SJSA1 (cell line): ENCODE measurements around the gene TPGS1. TPM values are rescaled to one million over a fixed set of nuclear protein-coding genes. Genes with fewer than 3 reads are reported as not detected.
A peak's percentile ranks its signal among the peaks of the same experiment; 100 is the strongest.

ENCODE experiments used
- DNase-seq, 2 experiments: peaks; one replicate each; pipeline ENCODE4 v3.0.0-alpha.2; 2015 to 2020; ENCODE audit warnings: low spot score in 2 of 2, low read depth in 1 of 2
- H3K27ac ChIP-seq: fragments of 250-450 bp; sonication (Bioruptor Pico); 2 replicates; pipeline ENCODE4 v1.5.1; 2020; ENCODE audit warnings: mild to moderate bottlenecking, moderate library complexity
- H3K27me3 ChIP-seq: fragments of 250-450 bp; sonication (Bioruptor Pico); replicated peaks from 2 replicates; pipeline ENCODE4 v1.5.1; 2020; ENCODE audit warnings: mild to moderate bottlenecking, moderate library complexity
- H3K36me3 ChIP-seq: fragments of 250-450 bp; sonication (Bioruptor Pico); 2 replicates; pipeline ENCODE4 v1.5.1; 2020; ENCODE audit warnings: mild to moderate bottlenecking
- H3K4me1 ChIP-seq: fragments of 250-450 bp; sonication (Bioruptor Pico); replicated peaks from 2 replicates; pipeline ENCODE4 v1.6.1; 2021; ENCODE audit warnings: mild to moderate bottlenecking
- H3K4me3 ChIP-seq: fragments of 250-450 bp; sonication (Bioruptor Pico); 2 replicates; pipeline ENCODE4 v1.5.1; 2020; ENCODE audit warnings: mild to moderate bottlenecking
- H3K9me3 ChIP-seq: fragments of 250-450 bp; sonication (Bioruptor Pico); replicated peaks from 2 replicates; pipeline ENCODE4 v1.5.1; 2020; ENCODE audit warnings: mild to moderate bottlenecking
- total RNA-seq: library from RNA; depleted of rRNA; stranded (reverse); fragments of >200 nt; shearing (Covaris generic); gene quantifications from 2 replicates; pipeline ENCODE4 v1.2.3, GENCODE V29; 2014

Gene TPGS1
- total RNA-seq, 1 experiment from 2014 or later: 73.3 TPM

DNA sequence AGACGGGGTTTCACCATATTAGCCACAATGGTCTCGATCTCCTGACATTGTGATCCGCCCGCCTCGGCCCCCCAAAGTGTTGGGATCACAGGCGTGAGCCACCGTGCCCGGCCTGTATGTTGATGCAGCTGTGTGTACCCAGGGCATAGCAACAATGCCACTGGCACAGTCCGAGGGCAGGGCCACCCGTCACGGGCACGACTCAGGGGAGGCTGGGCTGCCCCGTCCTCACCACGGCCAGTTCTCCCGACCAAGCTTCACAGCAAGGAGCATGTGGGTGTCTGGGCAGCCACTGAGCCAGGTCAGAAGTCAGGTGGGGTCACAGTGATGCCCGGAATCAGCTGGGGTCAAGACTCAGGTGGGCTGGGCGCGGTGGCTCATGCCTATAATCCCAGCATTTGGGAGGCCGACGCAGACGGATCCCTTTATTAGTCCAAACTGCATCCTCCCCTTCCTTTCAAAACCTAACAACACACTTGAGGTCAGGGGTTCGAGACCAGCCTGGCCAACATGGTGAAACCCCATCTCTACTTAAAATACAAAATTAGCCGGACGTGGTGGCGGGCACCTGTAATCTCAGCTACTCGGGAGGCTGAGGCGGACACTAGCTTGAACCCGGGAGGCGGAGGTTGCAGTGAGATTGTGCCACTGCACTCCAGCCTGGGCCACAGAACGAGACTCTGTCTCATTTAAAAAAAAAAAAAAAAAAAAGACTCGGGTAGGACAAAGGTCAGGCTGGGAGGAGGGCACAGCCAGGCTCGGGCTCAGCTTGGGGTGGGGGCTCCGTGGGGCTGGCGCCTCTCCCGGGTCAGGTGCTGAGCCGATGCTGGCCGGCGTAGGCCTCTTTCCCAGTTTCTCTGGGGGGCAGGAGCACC lies 23.1 kb downstream of the TPGS1 start:
- DNase-seq: no peak
- Histone ChIP-seq H3K4me1 (peaks cover 22% of the 10 kb centered on the region), H3K36me3 (peaks cover 14% of the 10 kb centered on the region), H3K27me3 (no peaks in the 10 kb centered on the region), H3K4me3 (peak overlapping the region; percentile 98), H3K9me3 (peaks cover 4% of the 10 kb centered on the region; the same call in 1 of the 2 replicates), H3K27ac (no peak overlapping the region)

DNA sequence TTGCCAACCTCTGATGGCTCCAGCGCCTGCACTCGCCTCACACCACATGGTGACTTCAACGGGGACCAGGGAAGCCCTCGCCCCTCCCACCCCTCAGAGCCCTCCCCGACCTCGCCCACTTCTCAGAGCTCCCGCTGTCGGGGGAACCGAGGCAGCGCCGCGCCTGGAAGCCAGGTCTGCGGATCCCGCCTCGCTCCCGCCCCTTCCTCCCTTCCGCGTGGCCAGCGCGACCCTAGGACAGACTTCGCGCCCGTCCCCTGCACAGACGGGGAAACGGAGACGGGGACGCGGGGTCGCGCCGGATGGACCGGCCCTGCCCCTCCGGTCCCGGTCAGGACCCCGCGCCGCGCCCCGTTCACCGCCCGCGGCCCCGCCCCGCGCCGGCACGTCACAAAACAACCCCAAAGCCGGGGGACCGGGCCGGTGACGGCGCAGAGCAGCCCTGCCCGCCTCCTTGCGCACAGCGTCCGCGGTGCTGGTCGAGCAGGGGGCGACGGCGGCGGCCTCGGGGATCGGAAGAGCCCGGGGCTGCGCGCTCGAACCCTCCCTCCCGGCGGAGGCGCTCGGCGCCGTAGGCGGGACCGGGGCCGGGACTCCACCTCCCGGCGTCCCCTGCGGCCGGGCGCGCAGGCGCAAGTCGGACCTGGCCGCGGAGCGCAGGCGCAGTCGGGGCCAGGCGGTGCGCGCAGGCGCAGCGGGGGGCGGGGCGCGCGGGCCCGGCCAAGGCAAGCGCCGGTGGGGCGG lies 23.9 kb downstream of the TPGS1 start:
- Histone ChIP-seq H3K4me1 (peaks cover 22% of the 10 kb centered on the region), H3K36me3 (peaks cover 17% of the 10 kb centered on the region), H3K27me3 (no peaks in the 10 kb centered on the region), H3K4me3 (peak overlapping the region; percentile 98), H3K9me3 (peaks cover 4% of the 10 kb centered on the region; the same call in 1 of the 2 replicates), H3K27ac (peak overlapping the region; percentile 71)
- DNase-seq: peak; percentile 78 to 85

- H3K9me3 ChIP-seq: peaks cover 4% of the 10 kb centered on the region; the same call in 1 of the 2 replicates
- peak within 1 kb of the TSS; percentile 71 for H3K27ac ChIP-seq
- peak in 1 of 2 experiments; percentile 37 for DNase-seq
- H3K4me3 ChIP-seq: peak within 1 kb of the TSS; percentile 98
- peaks cover 22% of the 10 kb centered on the region for H3K4me1 ChIP-seq
- no peaks in the 10 kb centered on the region for H3K27me3 ChIP-seq
- H3K36me3 ChIP-seq: peaks cover 25% of the 10 kb centered on the region
These were observed 24.7 kb downstream of the TPGS1 start, which contains the start of gene CDC34 for GRCh38 chr19:531753-532560. CDC34 (plus strand) TSS chr19:531760; CDS start chr19:531932, 172 bp downstream.

DNA sequence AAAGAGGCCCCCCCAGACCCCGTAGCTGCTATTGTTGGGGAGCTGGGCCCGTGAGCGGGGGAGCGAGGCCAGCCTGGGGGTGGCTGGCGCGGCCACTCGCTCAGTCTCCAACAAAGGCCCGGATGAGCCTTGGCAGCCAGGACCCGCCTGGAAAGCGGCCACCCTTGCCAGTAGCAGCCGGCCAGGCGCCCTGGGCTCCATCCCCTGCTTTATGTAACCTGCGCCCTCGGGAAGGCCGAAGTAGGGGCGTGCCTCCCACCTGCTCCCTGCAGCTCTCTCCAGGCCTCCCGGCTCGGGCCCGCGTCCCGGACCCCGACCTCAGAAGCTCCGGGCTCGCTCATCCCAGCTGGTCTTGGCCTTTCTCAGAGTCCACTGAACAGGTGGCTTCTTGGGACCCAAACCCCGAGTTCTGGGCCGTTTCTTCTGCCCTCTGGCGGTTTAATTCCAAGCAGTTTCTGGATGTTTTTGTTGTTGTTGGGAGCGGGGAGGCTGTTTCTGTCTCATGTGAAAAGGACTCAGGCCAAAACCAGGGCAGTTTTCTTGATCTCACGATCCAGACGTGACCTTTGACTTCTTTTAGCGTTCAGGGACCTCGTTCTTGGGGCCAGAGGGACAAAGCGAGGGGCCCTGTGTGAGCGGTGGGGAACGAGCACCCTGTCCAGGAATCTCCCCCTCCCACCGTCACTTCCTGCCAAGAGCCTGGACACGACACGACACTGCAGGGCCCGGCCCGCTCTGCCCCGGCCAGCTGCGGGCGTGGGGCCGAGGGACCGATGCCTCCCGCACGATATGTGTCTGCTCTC lies 25.5 kb downstream of the TPGS1 start:
- Histone ChIP-seq H3K27ac (peak overlapping the region; percentile 57), H3K27me3 (no peaks in the 10 kb centered on the region), H3K4me3 (peak overlapping the region; percentile 98), H3K4me1 (peaks cover 22% of the 10 kb centered on the region), H3K36me3 (peaks cover 27% of the 10 kb centered on the region), H3K9me3 (peaks cover 4% of the 10 kb centered on the region; the same call in 1 of the 2 replicates)
- peak in 1 of 2 experiments; percentile 85 for DNase-seq

- Histone ChIP-seq H3K36me3 (peaks cover 29% of the 10 kb centered on the region), H3K4me1 (peaks cover 22% of the 10 kb centered on the region), H3K27ac (peak overlapping the region; percentile 57), H3K4me3 (peak overlapping the region; percentile 98), H3K27me3 (no peaks in the 10 kb centered on the region), H3K9me3 (peaks cover 4% of the 10 kb centered on the region; the same call in 1 of the 2 replicates)
- DNase-seq: no peak
These were observed 26.2 kb downstream of the TPGS1 start for GRCh38 chr19:533364-534058.

- Histone ChIP-seq H3K27ac (no peak overlapping the region), H3K27me3 (no peaks in the 10 kb centered on the region), H3K4me3 (no peak overlapping the region), H3K36me3 (peaks cover 35% of the 10 kb centered on the region), H3K9me3 (peaks cover 4% of the 10 kb centered on the region; the same call in 1 of the 2 replicates), H3K4me1 (peaks cover 22% of the 10 kb centered on the region)
- DNase-seq: no peak
These were observed 26.8 kb downstream of the TPGS1 start for GRCh38 chr19:534088-534487.

DNA sequence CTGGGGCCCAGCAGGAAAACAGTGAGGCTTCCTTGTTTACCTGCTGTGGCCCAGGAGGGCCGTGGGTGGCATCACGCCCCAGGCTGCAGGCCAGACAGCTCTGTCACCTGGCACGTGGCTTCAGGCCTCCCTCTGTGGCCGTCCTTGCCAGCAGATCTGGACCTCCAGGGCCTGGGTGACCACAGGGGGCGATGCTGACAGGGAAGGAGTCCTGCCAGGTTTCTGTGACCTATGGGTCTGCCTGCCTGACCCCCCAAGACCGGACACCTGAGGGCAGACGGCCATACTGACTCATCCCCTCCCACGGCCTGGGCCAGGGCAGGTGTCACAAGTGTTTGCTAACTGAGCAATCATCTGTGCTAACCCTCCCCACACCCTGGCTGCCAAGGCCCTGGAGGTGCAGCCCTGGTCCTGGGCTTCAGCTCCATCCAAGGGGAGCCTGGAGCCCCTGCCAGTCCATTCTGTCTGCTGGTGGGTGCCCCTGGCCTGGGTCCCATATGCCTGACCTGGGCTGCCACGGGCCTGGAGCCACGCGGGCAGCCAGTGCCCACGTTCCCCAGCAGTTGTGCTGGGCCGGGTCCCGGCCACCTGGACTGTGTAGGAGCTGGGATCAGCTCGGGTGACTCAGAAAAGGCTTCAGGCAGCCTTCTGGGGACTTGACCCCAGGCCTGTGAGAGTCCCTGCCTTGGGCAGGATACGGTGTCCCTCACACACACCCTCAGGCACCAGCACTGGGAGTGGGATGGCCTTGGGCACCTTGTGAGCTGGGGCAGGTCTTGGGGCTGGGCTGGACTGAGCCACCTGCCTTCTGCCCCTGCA lies 27.9 kb downstream of the TPGS1 start:
- Histone ChIP-seq H3K4me3 (no peak overlapping the region), H3K4me1 (peaks cover 22% of the 10 kb centered on the region), H3K27ac (no peak overlapping the region), H3K27me3 (no peaks in the 10 kb centered on the region), H3K9me3 (peaks cover 4% of the 10 kb centered on the region; the same call in 1 of the 2 replicates), H3K36me3 (peaks cover 39% of the 10 kb centered on the region)
- DNase-seq: no peak

GRCh38 chr19:536031-536880 lies 29.0 kb downstream of the TPGS1 start:
- no peak for DNase-seq
- Histone ChIP-seq H3K36me3 (peaks cover 41% of the 10 kb centered on the region), H3K4me3 (no peak overlapping the region), H3K9me3 (peaks cover 1% of the 10 kb centered on the region; the same call in 1 of the 2 replicates), H3K27me3 (no peaks in the 10 kb centered on the region), H3K27ac (no peak overlapping the region), H3K4me1 (peaks cover 15% of the 10 kb centered on the region)

- Histone ChIP-seq H3K27ac (no peak overlapping the region), H3K9me3 (no peaks in the 10 kb centered on the region), H3K36me3 (peaks cover 44% of the 10 kb centered on the region), H3K27me3 (no peaks in the 10 kb centered on the region), H3K4me3 (no peak overlapping the region), H3K4me1 (peaks cover 15% of the 10 kb centered on the region)
- no peak for DNase-seq
These were observed 29.6 kb downstream of the TPGS1 start for GRCh38 chr19:536881-537404.

DNA sequence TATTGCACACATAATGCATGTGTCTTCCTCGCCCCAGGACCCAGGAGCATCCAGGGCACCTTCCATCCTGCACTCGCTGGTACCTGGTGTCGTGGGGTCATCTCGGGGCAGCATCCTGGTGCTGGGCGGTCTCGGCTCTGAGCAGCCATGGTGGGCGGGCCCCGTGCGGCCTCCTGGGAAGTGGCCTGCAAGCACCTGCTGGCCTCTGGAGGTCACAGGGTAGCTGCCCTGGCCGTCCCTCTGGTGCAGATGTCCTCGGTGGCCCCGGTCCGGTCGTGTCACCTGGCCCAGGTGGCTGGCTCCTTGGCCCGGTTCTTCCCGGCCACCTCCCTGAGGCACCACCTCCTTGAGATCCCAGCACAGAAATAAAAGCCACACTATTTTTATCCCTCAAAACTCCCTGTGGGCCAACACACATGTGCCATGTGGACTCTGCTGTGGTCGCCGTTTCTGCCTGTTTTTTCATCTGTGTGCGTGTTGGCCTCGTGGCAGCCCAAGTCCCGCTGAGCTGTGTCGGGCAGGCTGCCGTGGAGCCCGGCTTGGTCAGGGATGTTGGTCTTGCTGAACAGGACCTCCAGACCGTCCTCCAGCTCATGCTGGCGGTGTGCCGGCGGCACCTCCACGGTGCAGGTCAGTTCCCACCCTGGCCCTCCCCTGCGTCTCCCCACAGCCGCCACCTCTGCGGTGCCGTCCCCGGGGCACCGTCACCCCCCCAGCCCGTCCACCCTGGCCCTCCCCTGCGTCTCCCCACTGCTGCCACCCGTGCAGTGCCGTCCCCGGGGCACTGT lies 31.5 kb downstream of the TPGS1 start:
- Histone ChIP-seq H3K36me3 (peaks cover 43% of the 10 kb centered on the region), H3K4me3 (no peak overlapping the region)

More for the DNA sequence above, 31.5 kb downstream of the TPGS1 start:
- Histone ChIP-seq H3K27ac (no peak overlapping the region), H3K9me3 (no peaks in the 10 kb centered on the region), H3K27me3 (no peaks in the 10 kb centered on the region), H3K4me1 (peaks cover 1% of the 10 kb centered on the region)
- no peak for DNase-seq
